ENCODE data around the gene SWAP70. TPM values are rescaled to one million over a fixed set of nuclear protein-coding genes. Genes with fewer than 3 reads are reported as not detected.

The SWAP70 gene
- total and polyA plus RNA-seq, 9 of the 15 experiments (the other 6 are each of a cell fraction or from before 2014, with no cell fraction given), result 1.7 to 4.9 (median 3.9) TPM

GRCh38 chr11:9617940-9618339 is 45.9 kb upstream of the SWAP70 start:
- Histone ChIP-seq H3K36me3 (ENCODE audit: control insufficient read depth, insufficient read depth, low read length) (no peaks in the 10 kb centered on the region), H3K4me3 (no peak overlapping the region), H4K20me1 (replicated peaks; ENCODE audit: control insufficient read depth, insufficient read depth, low read length) (no peaks in the 10 kb centered on the region), H3K9me1 (ENCODE audit: control insufficient read depth, insufficient read depth, low read length) (no peaks in the 10 kb centered on the region), H3K9me3 (replicated peaks; ENCODE audit: control insufficient read depth, insufficient read depth, low read depth, low read length) (no peaks in the 10 kb centered on the region), H3K4me1 (replicated peaks in 1 of 2; ENCODE audit: control insufficient read depth in 2 of 2, insufficient read depth in 2 of 2, low read length in 2 of 2) (peaks cover 10 to 19% of the 10 kb centered on the region in 2 experiments; a peak in 4 of 5 replicates), H3K79me2 (ENCODE audit: control insufficient read depth, insufficient read depth, low read length) (no peaks in the 10 kb centered on the region), H3K9ac (ENCODE audit: insufficient read depth in 1 of 2, low read depth in 2 of 2, low read length in 2 of 2) (no peak overlapping the region), H3K27me3 (ENCODE audit: control insufficient read depth in 2 of 2, insufficient read depth in 2 of 2, low read length in 2 of 2) (no peaks in the 10 kb centered on the region), H2AFZ (ENCODE audit: low read depth, low read length) (no peak overlapping the region), H3K4me2 (ENCODE audit: insufficient read depth, low read length) (no peak overlapping the region), H3K27ac (ENCODE audit: extremely low read depth, low read depth, low read length) (no peak overlapping the region)
- DNase-seq (ENCODE audit: extremely low read depth in 1 of 4, low spot score in 3 of 4), result no peak
- BruUV-seq (replicated peaks), result no TSS peak
- intact Hi-C loops (cut with micrococcal nuclease), result loop anchor here (10.0 kb wide), 1 partner anchor 357 kb away; no protein-coding TSS in a partner anchor
- no peak for ATAC-seq
- no peak for FAIRE-seq
- ChIA-PET POLR2A (interaction anchor here (0.7 to 1.2 kb wide), 4 partner anchors 11 to 114 kb away, joined by 3 to 5 read pairs (median 3); no protein-coding TSS in a partner anchor), CTCF (ENCODE audit: low intra/inter-chr PET ratio) (no interaction called here)
- in situ Hi-C loops (cut with MboI), result loop anchor here (5.0 kb wide), 1 partner anchor 134 kb away; no protein-coding TSS in a partner anchor
- 47% methylated on average over 5 of the region's 5 CpGs for WGBS (ENCODE audit: insufficient coverage, low coverage, missing lambda C conversion rate)
- TF ChIP-seq SP1 (CRISPR knock-in tag; IDR thresholded peaks at IDR 0.05) (peak; percentile 46; the same call in 1 of the 2 replicates), SETDB1 (IDR thresholded peaks at IDR 0.05; ENCODE audit: low read length) (no peak), TAF15 (IDR thresholded peaks at IDR 0.05; ENCODE audit: low read depth, low read length) (no peak), ZKSCAN8 (CRISPR knock-in tag; IDR thresholded peaks at IDR 0.05) (no peak), NCOA6 (IDR thresholded peaks at IDR 0.05) (no peak), RFX5 (IDR thresholded peaks at IDR 0.05; ENCODE audit: low read depth, low read length) (no peak), EWSR1 (IDR thresholded peaks at IDR 0.05; ENCODE audit: borderline replicate concordance, low read depth, partially characterized antibody) (no peak), BMI1 (IDR thresholded peaks at IDR 0.05; ENCODE audit: low read length) (no peak), SMARCE1 (IDR thresholded peaks at IDR 0.05) (no peak), HOXB6 (CRISPR knock-in tag; IDR thresholded peaks at IDR 0.05; ENCODE audit: borderline replicate concordance) (no peak), ZFX (CRISPR knock-in tag; IDR thresholded peaks at IDR 0.05) (no peak), ZNF76 (CRISPR knock-in tag; IDR thresholded peaks at IDR 0.05; ENCODE audit: borderline replicate concordance) (no peak), ARID1B (IDR thresholded peaks at IDR 0.05) (0 out of 2 replicates have a peak, but pooled peaks have one; percentile 16), TAL1 (IDR thresholded peaks at IDR 0.05) (no peak), ZNF408 (CRISPR knock-in tag; IDR thresholded peaks at IDR 0.05; ENCODE audit: low read depth) (no peak), CHD4 (IDR thresholded peaks at IDR 0.05; ENCODE audit: insufficient read depth, insufficient replicate concordance, low read depth, low read length, poor library complexity, severe bottlenecking) (no peak), MAFK (IDR thresholded peaks at IDR 0.05; ENCODE audit: low read length) (no peak), ZNF316 (IDR thresholded peaks at IDR 0.05) (0 out of 2 replicates have a peak, but pooled peaks have one; percentile 7), BHLHE40 (IDR thresholded peaks at IDR 0.05; ENCODE audit: low read length) (no peak), LARP7 (IDR thresholded peaks at IDR 0.05) (no peak), PHF21A (IDR thresholded peaks at IDR 0.05; ENCODE audit: borderline replicate concordance, low read depth) (no peak), CBX3 (IDR thresholded peaks at IDR 0.05; ENCODE audit: borderline replicate concordance in 1 of 2, low read length in 2 of 2) (no peak), MAFG (tag; conservative IDR thresholded peaks at IDR 0.05) (0 out of 2 replicates have a peak, but pooled peaks have one; percentile 15), ZNF384 (IDR thresholded peaks at IDR 0.05; ENCODE audit: low read depth, low read length) (no peak)

All from K562 (cell line).